GM18508 (cell line): Measurements from ENCODE around the gene LAPTM4A.

ENCODE experiments used
- ATAC-seq: cut with Tn5 transposase; IDR thresholded peaks from one replicate; pipeline ENCODE4 v1.9.1; 2021; ENCODE audit warnings: moderate number of reproducible peaks; ENCODE audit not compliant: insufficient read depth, unreplicated experiment

Gene LAPTM4A

DNA sequence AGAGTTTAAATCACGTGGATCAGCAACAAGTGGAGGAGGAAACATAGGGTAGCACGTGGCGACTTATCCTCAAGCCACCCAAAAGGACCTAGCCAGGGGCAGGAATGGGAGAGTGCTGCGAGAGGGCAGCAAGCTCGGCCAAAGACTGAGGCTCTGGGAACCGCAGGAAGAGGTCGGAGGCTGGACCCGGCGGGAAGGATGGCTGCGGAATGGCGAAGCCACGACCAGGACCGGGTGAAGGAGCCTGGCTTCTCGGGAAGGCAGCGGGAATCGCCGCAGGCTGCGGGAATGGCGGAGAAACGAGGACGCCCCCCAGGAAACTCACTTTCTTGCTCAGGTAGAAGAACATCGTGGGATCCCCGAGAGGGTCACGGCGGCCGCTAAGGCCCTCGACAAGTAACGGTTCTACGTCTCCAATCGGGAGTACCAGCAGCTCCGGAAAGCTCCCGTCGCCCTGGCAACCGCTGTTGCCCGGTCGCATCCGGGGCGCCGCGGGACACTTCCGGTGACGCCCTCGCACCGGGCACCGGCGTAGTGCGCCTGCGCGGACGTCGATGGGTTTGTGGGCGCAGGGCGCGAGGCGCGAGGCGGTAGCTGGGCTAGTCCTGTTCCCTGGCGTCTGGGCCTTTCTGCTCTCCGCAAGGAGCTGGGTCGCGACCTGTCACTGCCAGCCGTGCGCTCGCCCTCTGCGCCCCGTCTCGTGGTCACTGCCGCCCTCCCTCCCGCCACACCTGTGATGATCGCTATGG, 61.6 kb downstream of the LAPTM4A start, which contains the start of gene WDR35:
WDR35 (minus strand) TSS at position 439 of the 749 bp plus-strand sequence; CDS start at position 349, 90 bp downstream.
- peak; percentile 60 for ATAC-seq

DNA sequence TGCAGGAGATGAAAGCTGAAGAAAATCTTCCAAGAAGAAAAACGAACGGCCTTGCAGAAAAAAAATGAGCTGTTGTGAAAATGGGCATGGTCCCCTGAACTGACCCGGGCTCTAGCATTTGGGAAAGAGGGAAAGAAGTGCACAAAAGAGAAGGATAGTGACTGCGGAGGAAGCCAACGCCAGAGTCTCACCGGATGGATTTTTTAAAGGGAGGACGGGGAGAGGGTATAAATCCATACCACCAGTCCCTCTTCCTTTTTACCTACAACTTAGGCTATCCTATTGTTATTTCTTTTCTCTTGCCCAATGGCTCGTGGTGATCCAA, 62.1 kb downstream of the LAPTM4A start:
- no peak for ATAC-seq

DNA sequence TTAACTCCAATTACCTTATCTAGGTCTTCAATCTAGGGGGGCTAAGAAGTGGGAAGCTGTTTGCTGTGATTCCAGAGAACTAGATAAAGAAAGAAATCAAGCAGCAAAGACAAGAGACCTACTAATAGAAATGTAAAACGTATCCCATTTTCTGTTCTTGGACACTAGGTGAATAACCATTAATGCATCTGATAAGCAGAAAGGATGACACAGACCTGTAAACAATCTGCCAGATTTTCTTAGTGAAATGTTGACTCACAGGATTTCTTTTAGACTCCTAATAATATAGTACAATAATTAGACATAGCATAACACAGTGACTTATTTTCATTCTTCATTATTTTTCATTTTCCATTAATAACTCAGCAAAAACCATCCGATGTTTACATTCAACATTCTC, 62.8 kb downstream of the LAPTM4A start:
- ATAC-seq, result no peak

DNA sequence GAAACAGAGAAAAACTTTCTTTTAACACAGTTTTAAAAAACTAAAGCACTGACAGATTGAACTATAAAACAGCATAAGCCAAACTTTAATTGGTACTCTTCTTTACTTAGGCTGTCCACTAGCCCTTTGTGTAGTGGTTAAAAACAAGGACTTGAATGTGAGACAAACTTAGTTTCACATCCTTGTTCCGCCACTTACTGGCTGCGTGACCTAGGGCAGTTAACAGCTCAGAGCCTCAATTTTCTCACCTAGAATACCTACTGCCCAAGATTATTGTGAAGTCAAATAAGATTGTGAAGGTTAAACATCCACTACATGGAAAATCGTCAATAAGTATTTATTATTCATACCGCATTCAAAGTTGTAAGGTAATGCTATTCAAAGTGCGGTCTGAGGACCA, 63.5 kb downstream of the LAPTM4A start:
- ATAC-seq, result peak; percentile 80
